Measurements from ENCODE around the gene TRPC5OS. TPM values are rescaled to one million over a fixed set of nuclear protein-coding genes. Genes with fewer than 3 reads are reported as not detected.

TRPC5OS gene
- not detected for total RNA-seq

DNA sequence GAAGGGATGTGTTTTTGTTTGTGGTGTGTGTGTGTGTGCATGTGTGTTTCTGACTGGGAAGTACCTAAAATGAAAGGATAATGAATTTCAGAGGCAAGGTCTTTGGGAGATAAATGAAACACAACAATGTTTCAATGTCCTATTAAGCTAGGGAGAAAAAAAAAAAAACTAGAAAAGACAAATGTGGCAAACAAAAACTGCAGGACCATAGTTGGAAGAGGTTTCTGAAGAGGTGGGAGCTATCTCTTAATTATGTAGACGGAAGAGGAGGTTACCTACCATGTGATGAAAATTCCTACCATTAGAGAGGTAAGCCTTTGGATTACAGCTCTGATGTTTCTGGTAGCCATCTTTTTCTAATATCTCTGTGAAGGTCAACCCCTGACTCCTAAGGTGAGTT, at the start of gene TRPC5OS:
TSS of gene TRPC5OS (plus strand) at position 301 of the 400 bp plus-strand sequence. CDS start 25,669 bp downstream, outside the sequence.
- ATAC-seq (no peak), DNase-seq (ENCODE audit: low spot score) (no peak)

DNA sequence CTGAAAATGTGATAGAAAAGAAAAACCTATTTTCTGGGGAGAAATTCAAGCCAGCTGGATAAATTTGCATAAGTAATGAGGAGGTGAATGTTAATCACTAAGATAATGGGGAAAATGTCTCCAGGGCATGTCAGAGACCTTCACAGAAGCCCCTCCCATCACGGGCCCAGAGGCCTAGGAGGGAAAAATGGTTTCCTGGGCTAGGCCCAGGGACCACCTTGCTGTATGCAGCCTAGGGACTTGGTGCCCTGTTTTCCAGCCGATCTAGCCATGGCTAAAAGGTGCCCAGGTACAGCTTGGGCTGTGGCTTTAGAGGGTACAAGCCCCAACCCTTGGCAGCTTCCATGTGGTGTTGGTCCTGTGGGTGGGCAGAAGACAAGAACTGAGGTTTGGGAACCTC, 46.6 kb upstream of the TRPC5OS start:
- no peak for ATAC-seq

DNA sequence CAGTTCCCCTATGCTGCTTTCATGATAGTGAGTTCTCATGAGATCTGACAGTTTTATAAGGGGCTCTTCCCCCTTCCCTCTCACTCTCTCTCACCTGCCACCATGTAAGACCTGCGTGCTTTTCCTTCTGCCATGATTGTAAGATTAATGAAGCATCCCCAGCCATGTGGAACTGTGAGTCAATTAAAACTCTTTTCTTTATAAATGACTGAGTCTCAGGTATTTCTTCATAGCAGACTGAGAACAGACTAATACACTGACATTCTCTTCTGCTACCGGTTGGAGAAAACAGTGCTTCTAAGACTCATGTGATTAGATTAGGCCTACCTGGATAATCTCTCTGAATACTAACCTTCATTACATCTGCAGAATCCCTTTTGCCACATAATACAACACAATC, 45.4 kb upstream of the TRPC5OS start:
- DNase-seq (ENCODE audit: low spot score) (no peak), ATAC-seq (no peak)

More for the DNA sequence above, 46.6 kb upstream of the TRPC5OS start:
- no peak for DNase-seq (ENCODE audit: low spot score)

DNA sequence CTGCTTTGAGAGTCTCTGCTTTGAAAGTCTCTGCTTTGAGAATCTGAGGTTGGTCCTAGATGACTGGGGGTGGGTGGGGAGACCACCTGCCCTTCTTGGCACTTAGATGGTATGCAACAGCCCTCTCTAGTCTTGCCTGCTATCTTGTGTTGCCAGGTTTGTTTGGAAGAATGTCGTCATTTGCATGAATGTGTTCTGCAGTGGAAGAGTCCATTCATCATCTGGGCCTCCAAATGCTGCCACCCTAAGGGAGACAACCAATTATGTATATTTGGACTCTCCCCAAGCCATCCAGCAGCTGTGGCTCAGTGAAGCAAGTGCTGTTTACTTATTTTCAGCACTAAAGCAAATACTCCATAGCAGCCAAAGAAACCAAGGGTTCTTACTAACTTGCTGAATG, 44.6 kb upstream of the TRPC5OS start:
- no peak for DNase-seq (ENCODE audit: low spot score)
- no peak for ATAC-seq

DNA sequence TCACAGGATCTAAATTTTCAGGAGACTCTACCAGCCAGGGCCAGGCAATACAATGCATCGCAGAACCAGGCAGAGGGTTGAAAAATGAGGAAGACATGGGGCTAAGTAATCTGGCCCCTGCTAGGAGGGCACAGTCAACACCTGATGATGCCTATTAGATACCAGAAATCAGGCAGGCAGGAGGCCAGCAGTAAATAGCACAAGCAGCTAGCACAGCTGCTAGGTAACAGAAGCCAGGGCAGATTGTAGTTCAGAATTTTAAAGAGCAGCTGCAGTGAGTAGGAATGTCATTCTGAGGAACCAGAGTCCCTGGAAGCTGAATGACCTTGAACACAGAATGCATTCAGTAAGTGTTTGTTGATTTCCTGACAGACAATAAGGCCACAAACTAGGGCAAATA, 38.8 kb upstream of the TRPC5OS start:
- ATAC-seq = no peak
- no peak for DNase-seq (ENCODE audit: low spot score)

DNA sequence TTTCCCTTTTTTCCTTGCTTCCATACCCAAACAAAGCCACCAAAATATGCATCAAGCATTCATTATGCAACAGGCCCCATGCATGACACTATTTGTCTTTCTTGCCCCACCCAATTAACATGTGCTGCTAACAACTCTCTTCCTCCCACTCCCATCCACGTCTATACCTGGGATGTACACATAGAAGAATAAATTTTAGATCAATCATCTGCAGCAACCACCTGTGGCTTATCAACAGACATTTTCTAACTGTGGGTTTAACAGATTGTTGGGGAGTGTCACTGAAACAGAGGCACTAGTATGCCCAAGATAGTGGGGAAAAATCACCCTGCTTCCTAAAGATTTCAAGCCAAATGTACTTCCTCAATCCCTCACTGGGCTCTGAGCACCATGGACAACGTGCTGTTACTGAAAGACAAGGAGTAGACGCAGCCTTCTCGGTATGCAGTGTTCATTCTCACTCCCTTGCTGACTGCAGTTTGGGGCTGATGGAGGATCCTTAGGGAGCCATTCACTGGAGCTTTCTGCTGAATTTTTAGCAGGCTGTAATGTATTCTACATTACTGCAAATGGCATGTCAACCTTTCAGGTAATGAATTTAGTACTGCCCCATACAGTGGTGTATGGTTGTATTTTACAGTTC, 28.4 kb upstream of the TRPC5OS start:
- ATAC-seq (no peak), DNase-seq (ENCODE audit: low spot score) (no peak)

DNA sequence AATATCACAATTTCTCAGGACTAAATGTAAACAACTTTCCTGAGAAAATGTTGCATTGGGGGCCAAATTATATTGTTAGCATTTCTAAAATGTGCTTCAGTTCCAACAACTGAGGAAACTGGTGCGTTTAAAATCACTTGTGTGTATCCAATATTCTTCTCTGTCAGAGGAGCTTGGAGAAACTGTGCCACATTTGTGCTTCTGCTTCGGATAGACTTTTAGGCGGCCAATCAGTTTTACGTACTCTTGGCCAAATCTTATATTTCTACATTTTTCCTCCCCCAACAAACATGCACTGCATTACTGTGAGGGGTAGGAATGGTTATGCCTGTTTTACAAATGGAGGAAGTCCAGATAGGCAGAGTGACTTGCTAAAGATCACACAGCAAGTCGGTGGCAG, 27.4 kb upstream of the TRPC5OS start:
- DNase-seq (ENCODE audit: low spot score) = no peak
- ATAC-seq = no peak

DNA sequence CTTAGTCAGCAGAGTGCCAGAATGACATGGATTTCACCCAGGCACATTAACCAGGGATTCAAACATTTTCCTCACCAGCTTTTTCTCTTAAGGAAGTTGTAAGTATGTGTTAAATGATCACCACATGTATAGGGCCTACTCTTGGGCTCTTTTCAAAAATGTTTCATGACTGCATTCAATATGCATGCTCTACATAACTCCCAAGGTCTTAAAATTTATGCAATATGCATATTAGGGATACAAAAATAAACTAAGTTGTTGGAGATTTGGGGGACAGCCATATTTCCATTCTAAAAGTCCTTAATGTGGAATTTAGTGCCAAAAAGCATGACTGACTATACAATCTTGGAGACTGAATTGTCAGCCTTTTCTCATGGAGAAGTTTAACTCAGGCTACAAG, 25.0 kb upstream of the TRPC5OS start:
- ATAC-seq = no peak
- no peak for DNase-seq (ENCODE audit: low spot score)

DNA sequence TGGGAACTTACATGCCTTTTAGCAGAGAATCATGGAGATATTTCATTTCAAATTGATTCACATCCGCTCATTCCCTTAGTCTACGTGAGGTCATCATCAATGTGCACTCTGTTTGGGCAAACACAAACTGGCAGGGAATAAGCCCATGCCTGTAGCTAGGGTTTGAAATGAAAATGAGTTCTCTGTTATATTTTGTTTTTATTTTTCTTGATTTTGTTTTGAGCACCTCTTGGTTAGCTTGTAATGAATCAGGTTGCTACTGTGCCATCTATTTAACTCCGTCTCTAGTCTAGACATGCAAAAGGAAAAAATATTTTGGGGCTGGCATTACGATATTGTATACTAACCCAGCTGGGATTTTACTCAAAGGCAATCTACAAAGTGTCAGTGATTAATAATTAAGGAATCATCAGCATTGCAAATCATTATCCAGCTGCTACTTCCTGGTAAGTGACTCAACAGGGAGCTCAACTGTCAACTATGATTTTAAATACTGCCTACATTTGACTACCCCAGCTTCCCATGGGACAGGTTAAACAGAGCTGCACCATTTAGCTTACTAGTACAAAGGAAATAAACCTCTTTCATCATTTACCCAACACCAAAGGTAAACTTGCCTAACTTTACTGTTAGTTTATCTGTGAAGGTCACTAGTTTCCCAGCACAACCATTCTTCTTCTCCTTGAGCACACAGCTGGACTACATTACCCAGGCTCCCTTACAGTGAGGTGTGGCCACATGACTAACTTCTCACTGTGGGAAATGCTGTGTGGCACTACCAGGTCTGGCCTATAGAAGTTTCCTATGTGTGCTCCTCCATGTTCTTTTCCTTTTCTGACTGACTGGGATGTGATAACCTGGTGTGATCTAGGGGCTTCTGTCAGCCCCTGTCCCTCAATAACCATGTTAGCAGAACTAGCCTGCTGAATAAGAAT, 21.2 kb upstream of the TRPC5OS start:
- DNase-seq (ENCODE audit: low spot score) = no peak
- ATAC-seq = no peak

DNA sequence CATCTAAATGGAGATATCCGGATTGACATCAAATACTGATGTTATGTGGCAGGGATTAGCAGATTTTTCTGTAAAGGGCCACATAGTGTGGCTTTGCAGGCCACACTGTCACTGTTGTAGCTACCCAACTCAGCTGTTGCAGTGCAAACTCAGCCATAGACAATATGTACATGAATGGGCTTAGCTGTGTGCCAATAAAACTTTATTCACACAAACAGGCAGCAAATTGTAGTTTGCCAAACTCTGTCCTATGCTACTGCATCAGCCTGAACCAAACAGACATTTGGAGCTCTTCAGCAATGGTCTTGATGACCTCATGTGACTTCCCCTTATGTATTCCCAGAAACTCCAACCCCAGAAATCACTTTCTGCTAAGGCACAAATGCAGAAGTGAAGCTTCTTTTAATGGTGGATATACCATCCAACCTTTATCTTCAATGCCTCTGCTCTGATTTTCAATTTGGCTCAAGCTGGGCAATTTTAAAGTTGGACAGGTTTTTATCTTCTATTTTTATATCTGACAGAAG, 18.4 kb upstream of the TRPC5OS start:
- no peak for DNase-seq (ENCODE audit: low spot score)
- ATAC-seq = no peak

DNA sequence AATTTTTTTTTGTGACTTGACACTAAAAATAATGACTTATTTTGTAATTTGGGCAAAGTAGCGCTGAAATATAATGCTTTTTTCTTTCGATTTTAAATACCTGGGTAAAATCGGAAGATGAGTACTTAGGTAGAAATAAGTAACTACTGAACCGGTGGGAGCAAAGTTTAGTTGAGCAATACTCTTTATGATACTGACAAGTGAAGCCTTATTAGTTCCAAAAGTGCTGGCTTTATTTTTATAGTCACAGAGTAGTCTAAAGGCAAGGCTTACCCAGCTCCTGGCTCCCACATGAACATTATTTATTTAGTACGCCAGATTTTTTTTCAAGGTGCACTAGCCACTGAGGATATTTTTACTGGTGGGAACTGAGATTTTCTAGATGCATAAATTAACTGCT, 14.4 kb upstream of the TRPC5OS start:
- ATAC-seq = peak; percentile 79
- DNase-seq (ENCODE audit: low spot score) = no peak

DNA sequence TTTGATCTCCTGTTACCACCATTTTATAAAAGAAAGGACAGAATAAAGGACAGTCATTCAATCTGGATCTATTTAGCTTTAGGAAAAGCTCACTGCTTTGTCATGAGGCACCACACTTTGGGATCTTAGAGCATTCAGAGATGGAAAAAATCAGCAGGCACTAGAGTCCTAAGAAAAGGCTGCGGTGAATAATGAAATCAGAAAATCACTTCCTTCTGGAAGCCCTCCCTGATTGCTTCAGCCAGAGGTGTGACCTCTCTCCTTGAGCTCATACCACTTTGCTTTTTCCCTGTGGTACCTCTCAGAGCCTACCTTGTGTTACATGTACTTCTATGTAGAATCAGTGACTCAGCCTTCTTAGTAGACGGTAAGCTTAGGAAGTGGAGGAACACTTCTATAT, 8.7 kb upstream of the TRPC5OS start:
- DNase-seq (ENCODE audit: low spot score) (no peak), ATAC-seq (no peak)

DNA sequence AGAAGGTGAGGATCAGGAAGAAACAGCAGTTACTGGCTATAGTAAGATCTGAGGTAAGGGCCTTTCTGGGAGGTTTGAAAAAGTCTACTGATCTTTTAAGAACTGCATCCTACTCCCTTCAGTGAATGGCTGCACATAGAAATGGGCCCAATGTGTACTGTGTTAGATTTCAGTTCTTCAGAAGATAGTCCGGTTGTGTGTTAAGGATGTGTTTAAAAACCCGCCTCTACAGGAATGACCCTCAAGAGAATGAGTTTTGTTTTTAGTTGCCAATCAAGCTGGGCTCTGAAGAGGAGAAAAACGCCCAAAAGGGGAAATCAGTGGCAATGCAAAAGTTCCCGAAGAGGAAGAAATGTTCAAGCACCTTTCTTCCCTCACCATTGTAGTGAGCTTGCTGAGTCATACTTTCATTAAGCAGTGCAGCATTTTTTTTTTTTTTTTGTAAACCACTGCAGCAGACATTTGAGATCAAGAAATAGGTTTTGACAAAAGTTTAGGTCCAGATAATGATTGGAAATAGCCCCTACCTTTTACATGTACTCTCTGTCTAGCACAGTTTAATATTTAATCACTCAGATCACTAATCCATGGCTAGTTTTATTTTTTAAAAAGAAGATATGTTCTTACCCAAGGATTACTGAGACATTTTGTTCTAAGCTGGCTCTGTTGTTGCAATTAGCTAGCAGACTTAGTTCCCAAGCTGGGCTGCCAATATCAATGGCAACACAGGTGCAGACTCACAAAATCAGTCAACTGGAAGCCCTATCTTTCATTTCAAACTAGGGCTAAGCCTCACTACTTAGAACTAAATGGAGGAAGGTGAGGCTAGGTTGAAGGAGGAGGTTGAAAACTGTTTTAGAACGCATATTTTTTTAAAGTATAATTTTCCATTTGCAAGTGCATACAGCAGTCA, 7.0 kb upstream of the TRPC5OS start:
- ATAC-seq = peak; percentile 74
- no peak for DNase-seq (ENCODE audit: low spot score)

DNA sequence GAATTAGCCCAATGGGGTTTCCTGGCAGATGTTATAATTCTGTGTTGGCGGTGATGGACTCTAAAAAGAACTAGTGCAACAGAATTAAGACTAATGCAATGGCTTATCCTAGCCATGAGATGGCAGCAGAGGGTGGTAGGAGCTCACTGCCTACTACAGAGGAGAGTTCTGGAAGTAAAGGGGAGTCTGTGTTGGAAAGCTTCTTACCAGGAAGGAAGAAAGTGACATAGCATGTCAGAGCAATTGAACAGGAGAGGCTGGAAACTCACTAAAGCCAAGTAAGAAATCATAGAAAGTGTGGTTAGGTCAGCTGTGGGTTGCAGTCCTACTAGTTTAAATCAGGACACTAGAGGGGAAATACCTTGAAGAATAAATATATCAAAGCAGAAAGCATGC, 6.3 kb upstream of the TRPC5OS start:
- DNase-seq (ENCODE audit: low spot score) = peak; percentile 40

DNA sequence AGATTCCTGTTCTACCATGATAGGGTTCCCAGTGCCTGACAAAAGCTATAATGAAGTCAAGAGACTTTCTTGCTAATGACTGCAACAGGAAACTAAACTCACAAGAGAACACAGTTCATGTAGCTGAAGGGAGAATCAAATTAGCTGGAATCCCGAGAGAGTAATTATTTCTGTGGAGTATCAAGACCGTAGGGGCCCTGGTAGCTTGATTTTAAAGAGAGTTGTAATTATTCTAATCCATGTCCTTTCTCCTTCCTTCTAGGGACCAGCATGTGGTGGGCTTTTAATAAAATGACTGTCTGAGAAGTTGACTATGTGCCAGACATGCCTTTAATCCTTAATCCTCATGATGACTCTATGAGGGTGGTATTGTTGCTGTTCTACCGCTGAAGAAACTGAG, 1.7 kb upstream of the TRPC5OS start:
- no peak for DNase-seq (ENCODE audit: low spot score)
- no peak for ATAC-seq

More for the DNA sequence above, 6.3 kb upstream of the TRPC5OS start:
- peak; percentile 97 for ATAC-seq

DNA sequence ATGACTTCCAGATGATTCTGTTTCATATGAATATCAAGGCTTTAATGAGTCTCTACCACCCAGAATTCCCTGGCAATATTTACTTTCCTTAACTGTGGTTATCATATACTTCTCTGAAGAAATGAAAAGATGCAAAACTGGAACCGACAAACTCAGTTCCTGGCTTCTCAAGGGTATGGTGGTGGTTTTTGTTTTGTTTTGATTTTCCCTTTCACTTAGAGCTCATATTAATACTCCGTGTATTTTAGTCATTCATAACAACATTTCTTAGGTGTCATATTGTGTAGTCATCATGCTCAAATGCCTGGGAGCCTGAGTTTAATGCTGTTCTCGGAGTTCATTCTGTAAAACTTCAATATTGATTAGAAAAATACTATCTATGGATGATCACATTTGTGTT, 665 bp downstream of the TRPC5OS start:
- no peak for ATAC-seq
- DNase-seq (ENCODE audit: low spot score) = no peak

DNA sequence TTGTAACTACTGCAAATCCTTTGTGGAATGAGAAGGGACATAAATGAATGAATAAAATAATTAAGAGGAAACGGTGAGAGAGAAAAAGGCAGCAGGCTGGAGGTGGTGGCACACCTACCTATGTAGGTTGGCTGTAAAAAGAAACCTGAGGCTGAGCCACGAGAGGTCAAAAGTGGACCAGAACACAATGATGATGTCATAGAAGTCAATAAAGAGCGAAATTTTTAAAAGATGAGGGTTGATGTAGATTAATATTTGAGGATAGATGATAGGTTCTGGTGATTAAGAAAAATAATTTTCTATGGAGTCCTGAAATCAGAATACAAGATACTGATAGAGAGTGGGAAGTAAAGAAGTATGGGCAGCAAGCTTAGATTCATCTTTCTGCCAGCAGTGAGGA, 1.7 kb downstream of the TRPC5OS start:
- ATAC-seq = no peak
- DNase-seq (ENCODE audit: low spot score) = no peak

DNA sequence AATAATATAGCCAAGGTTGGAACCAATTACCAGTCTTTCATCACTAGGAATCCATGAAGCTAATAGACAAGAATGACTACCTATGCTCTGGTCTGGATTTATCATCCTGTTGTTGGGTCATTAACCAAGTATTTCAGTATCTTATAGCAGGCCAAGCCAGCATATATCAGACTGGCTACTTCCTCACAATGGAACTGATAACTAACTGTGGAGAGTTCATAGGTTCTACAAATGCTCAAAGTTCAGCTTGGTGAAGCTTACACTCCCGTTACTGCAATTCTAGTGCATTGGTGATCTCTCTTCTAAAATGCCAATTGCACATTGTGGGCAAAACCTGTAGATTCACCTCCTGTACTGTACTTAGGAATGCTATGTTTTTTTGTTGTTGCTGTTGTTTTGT, 4.8 kb downstream of the TRPC5OS start:
- DNase-seq (ENCODE audit: low spot score) (no peak), ATAC-seq (peak; percentile 58)

DNA sequence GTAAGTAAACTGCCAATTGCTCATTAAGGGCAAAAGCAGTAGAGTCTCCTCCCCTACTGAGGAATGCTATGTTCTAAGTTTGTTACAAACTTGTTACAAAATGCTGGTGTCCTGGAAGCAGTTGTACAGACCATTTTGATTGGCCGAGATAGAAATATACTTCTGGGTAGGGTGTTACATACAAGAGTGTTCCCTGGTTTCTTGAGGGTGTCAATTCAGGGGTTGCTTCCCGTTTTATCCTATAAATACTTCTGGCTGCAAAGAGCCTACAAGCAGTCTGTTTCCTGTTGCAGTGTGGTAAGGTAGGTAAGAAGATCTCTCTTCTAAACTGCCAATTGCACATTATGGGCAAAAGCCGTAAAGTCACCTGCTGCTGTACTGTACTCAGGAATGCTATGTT, 5.7 kb downstream of the TRPC5OS start:
- DNase-seq (ENCODE audit: low spot score) = no peak

DNA sequence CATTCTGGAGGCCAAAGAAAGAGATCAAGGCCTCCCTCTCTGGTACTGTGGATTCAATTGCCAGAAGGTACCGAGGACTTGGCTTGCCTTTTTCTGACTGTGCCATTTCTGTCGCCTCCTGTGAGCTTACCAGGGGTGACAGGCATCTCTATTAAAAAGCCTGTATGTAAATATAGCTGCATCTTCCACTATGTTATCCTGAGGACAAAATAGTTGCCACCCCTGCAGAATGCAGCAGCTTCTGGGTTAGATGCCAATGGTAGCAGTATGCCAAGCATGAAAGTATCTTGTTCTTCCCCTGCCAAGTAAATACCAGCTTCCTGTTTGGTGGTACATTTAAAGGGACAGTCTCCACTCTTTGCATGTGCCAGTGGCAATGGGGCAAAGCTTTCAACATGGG, 10.7 kb downstream of the TRPC5OS start:
- DNase-seq (ENCODE audit: low spot score) = no peak
- no peak for ATAC-seq

More for the DNA sequence above, 5.7 kb downstream of the TRPC5OS start:
- ATAC-seq = no peak

DNA sequence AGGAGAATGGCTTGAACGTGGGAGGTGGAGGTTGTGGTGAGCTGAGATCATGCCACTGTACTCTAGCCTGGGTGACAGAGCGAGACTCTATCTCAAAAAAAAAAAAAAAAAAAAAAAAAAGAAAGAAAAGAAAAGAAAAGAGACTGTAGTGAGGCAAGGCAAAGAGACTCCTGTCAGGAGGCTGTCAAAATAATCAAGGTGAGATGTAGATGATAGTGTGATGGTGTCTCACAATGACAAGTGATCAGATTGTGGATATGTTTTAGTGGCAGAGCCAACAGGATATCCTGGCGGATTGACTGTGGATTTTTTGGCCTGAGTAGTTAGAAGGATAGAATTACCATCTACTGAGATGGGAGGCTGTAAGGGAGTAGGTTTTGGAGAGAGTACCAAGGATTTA, 12.6 kb downstream of the TRPC5OS start:
- ATAC-seq = no peak

More for the DNA sequence above, 12.6 kb downstream of the TRPC5OS start:
- DNase-seq (ENCODE audit: low spot score) = no peak
